NCI-H1694 (cell line): ENCODE data around the gene ZNF681.
"Not testable (repeated sequence)": the region's sequence is repeated elsewhere in the genome, so short reads cannot be mapped to it uniquely, and the experiment has no call there.

Experiments
- DNase-seq: peaks from one replicate; lab custom pipeline; 2025; lab: John Stamatoyannopoulos, UW

The ZNF681 gene

DNA sequence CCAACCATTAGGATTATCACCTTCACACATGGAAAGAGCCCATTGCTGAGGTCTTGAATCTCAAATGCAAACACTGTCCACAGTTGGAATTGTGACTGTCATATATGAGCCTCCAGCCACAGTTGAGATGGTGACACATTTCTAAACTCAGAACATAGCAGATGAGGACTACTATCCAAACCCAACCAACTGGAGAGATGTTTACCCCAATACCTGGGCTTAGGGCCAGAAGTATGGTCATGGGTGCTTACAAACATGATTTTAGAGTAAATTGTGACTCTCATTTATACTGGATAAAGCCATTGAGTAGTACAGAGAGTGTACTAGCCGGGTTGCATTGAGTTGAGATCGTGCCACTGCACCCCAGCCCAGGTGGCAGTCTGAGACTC is 14.0 kb upstream of the ZNF681 start:
- DNase-seq = no peak

- no peak for DNase-seq
Observed at GRCh38 chr19:23771761-23772674, 13.3 kb upstream of the ZNF681 start.

GRCh38 chr19:23771316-23771715 is 12.6 kb upstream of the ZNF681 start:
- no peak for DNase-seq

- no peak for DNase-seq
Observed at GRCh38 chr19:23770672-23771250, 12.1 kb upstream of the ZNF681 start.

DNA sequence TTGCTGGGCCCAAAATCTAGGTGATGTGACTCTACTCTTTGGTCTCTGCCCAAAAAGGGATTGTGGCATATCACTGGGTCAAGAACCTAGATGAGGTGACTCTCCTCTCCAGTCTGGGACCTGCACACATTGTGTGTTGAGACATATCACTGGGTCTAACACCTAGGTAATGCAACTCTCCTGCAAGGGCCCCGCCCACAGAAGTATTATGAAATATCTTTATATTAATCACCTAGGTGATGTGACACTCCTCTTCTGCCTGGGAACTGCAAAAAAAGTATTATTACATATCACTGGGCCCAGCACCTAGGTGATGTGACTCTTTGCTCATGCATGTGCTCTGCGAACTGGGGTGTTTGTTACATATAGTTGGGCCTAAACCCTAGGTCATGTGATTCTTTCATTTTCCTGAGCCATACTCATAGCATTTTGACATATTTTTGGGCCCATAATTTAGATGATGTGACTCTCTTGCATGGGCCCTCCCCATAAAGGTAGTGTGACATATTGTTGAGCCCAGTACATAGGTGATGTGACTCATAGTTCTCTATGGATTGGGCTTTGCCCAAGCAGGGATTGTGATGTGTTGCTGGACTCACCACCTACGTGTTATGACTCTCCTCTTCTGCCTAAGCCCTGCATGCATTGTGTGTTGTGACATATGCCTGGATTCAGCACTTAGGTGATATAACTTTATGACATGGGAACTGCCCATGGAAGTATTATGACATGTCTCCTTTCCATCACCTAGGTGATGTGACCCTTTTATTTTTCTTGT is 11.2 kb upstream of the ZNF681 start:
- DNase-seq = no peak

DNA sequence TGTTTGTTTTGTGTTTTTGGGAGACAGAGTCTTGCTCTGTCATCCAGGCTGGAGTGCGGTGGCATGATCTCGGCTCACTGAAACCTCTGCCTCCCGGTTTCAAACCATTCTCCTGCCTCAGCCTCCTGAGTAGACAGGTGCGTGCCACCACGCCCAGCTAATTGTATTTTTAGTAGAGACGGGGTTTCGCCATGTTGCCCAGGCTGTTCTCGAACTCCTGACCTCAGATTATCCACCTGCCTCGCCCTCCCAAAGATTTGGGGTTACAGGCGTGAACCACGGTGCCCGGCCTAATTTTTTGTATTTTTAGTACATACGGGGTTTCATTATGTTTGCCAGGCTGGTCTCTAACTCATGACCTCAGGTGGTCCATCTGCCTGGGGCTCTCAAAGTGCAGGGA is 8.3 kb upstream of the ZNF681 start:
- DNase-seq = no peak

- no peak for DNase-seq
Observed at GRCh38 chr19:23764781-23765180, 6.1 kb upstream of the ZNF681 start.

DNA sequence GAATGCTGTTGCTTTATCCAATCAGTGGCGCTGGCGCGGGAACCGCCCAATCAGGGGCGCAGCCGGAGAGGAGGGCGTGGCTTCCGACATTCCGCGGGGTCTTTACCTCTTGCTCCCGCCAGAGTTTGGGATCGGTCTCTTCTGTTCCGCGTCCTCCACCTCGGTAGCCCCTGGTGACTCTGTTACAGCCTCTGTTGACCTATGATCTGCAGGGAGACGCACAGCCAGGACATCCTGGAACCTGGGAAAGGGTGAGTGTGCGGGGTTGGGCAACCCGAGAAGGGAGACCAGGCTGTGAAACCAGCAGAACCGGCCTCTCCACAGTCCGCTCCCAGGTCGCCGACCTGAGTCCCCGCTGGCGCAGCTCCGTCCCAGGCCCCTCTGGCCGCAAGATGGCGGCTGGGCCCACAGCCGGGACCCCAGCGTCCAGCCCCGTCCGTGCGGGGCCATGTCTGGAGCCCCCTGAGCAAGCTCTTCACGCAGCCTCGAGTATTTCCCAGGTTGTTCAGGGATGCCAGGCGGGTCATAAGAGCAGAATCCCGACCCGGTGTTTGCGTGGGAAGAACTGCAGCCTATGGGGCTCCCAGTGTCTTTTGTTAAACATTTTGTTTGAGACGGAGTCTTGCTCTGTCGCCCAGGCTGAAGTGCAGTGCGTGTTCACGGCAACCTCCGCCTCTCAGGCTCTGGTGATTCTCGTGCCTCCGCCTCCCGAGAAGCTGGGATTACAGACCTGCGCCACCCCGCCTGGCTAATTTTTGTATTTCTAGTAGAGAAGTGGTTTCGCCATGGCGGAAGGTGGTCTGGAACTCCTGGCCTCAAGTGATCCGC is 4.4 kb upstream of the ZNF681 start:
- DNase-seq = no peak

GRCh38 chr19:23762548-23762883 is 3.8 kb upstream of the ZNF681 start:
- DNase-seq = no peak

DNA sequence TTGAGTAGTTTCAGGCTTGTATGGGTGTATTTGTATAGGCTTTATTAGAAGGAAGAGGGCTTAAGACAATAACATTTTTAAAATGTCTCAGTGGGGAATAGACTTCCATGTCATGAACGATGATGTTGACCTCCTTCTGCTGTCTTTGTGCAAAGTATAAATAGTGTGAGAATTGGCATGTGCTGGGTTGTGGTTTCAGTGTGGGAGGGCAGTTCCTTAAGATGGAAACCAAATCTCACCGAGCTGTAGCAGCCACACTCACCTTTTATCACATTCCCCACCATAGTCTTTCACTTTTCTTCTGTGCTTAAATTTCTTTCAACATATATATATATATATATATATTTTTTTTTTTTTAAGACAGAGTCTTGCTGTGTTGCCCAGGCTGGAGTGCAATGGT is 1.6 kb upstream of the ZNF681 start:
- DNase-seq = not testable (repeated sequence)

GRCh38 chr19:23743633-23744232 is 15.0 kb downstream of the ZNF681 start:
- not testable (repeated sequence) for DNase-seq

- not testable (repeated sequence) for DNase-seq
Observed at GRCh38 chr19:23730729-23731465, 27.8 kb downstream of the ZNF681 start.

DNA sequence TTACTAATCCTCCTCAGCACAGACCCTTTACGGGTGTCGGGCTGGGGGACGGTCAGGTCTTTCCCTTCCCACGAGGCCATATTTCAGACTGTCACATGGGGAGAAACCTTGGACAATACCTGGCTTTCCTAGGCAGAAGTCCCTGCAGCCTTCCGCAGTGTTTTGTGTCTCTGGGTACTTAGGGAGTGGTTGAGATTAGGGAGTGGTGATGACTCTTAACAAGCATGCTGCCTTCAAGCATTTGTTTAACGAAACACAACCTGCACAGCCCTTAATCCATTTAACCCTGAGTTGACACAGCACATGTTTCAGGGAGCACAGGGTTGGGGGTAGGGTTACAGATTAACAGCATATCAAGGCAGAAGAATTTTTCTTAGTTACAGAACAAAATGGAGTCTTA is 34.5 kb downstream of the ZNF681 start:
- DNase-seq = not testable (repeated sequence)

DNA sequence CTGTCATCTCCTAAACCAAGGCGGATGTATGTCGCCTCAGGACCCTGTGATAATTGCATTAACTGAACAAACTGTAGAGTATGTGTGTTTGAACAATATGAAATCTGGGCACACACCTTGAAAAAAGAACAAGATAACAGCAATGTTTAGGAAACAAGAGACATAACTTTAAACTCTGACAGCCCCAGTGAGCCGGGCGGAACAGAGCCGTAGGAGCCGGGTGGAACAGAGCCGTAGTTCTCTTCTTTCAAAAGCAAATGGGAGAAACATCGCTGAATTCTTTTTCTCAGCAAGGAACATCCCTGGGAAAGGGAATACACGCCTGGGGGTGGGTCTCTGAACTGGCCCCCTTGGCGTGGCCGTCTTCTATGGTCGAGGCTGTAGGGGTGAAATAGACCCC is 39.9 kb downstream of the ZNF681 start:
- no peak for DNase-seq

DNA sequence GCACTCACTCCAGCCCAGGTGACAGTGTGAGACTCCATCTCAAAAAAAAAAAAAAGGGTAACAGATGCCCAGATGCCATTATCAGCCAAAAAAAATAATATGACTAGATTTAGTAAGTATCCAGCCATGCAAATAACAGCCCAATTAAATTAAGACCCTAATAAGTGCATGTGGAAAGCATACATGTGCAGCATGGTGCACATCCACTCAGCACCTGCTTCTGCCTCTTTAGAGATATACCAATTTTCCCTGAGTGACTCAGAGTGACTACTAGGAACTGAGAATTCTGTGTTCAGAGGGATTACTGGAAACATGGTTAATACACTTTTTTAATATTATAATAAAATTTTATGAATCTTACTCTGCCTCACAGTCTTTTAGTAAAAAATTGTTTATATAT is 41.9 kb downstream of the ZNF681 start:
- DNase-seq = no peak

DNA sequence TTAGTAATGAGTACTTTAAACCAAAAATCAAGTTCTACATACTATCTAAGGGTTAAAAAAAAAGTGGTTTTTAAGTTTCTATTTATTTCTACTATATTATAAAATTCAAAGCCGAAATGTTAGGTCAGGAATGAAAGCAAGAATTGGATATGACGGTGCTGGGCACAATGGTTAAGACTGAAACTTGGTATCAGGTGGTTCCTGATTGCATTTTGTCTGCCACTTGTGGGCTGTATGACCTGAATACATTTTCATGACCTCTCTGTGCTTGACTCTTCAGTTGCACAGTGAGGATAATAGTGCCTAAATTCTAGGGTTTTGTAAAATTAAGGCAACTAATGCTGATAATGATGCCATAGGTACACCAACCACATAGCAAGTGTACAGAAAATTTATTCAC is 49.3 kb downstream of the ZNF681 start:
- no peak for DNase-seq

DNA sequence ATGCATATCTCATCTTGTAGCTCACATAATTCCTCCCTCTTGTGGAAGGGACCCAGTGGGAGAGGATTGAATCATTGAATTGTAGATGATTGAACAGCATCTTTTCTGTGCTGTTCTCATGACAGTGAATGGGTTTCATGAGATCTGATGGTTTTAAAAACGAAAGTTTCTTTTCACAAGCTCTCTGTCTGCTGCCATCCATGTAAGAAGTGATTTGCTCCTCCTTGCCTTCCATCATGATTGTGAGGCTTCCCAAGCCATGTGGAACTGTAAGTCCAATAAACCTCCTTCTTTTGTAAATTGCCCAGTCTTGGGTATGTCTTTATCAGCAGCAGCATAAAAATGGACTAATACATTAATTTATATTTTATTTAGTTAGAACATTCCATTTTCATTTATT is 52.0 kb downstream of the ZNF681 start:
- no peak for DNase-seq

DNA sequence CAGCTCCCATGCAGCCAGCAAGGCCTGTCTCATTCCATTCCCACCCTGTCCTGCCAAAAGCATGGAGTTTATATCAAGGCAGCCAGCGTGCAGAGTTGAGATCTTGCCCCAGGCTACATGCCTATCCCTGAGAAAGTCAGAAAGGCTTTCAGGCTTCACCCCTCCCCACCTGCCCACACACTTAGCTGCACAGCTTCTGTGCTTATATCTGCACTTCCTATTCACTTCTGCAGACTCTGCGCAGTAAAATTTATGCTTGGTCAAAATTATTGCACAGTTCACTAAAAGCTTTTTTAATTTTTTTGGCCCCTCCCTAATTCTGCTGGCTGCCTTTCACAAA is 59.2 kb downstream of the ZNF681 start:
- no peak for DNase-seq

GRCh38 chr19:23698711-23699520 is 59.8 kb downstream of the ZNF681 start:
- no peak for DNase-seq

- not testable (repeated sequence) for DNase-seq
Observed at GRCh38 chr19:23692937-23693336, 65.8 kb downstream of the ZNF681 start.
